Neural progenitor cell (in vitro differentiated cells): ENCODE measurements around the gene CLEC18C.
"Not testable (repeated sequence)": the region's sequence is repeated elsewhere in the genome, so short reads cannot be mapped to it uniquely, and the experiment has no call there.

Source experiments
- EZH2 ChIP-seq: fragments of 200-600 bp; sonication (generic); IDR thresholded peaks from 2 replicates; pipeline ENCODE4 v1.6.1; 2017; ENCODE audit warnings: antibody characterized with exemption, mild to moderate bottlenecking, moderate library complexity
- EZH2phosphoT487 ChIP-seq: fragments of 200-600 bp; sonication (generic); IDR thresholded peaks from 2 replicates; pipeline ENCODE4 v1.6.1; 2017; ENCODE audit warnings: antibody characterized with exemption
- TF ChIP-seq, protein P1 (sequence below): fragments of 200-600 bp; sonication (generic); IDR thresholded peaks from 2 replicates; pipeline ENCODE4 v1.5.1; 2017; ENCODE audit warnings: antibody characterized with exemption, mild to moderate bottlenecking

DNA sequence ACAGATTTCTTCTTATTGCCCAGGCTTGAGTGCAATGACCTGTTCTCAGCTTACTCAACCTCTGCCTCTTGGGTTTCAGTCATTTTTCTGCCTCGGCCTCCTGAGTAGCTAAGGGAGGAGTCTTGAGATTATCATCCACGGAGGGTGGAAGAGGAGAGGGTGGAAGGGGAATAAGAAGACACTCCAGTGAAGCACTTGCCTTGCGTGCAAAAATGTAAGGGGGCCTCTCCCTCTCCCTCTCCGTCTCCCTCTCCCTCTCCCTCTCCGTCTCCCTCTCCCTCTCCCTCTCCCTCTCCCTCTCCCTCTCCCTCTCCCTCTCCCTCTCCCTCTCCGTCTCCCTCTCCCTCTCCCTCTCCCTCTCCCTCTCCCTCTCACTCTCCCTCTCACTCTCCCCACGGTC lies 29.9 kb downstream of the CLEC18C start:
- TF ChIP-seq, protein P1, sequence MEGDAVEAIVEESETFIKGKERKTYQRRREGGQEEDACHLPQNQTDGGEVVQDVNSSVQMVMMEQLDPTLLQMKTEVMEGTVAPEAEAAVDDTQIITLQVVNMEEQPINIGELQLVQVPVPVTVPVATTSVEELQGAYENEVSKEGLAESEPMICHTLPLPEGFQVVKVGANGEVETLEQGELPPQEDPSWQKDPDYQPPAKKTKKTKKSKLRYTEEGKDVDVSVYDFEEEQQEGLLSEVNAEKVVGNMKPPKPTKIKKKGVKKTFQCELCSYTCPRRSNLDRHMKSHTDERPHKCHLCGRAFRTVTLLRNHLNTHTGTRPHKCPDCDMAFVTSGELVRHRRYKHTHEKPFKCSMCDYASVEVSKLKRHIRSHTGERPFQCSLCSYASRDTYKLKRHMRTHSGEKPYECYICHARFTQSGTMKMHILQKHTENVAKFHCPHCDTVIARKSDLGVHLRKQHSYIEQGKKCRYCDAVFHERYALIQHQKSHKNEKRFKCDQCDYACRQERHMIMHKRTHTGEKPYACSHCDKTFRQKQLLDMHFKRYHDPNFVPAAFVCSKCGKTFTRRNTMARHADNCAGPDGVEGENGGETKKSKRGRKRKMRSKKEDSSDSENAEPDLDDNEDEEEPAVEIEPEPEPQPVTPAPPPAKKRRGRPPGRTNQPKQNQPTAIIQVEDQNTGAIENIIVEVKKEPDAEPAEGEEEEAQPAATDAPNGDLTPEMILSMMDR: not testable (repeated sequence)
- TF ChIP-seq EZH2, EZH2phosphoT487: not testable (repeated sequence)
